Pulmonary artery endothelial cell (primary cell): ENCODE measurements around the gene CELF2. TPM values are rescaled to one million over a fixed set of nuclear protein-coding genes. Genes with fewer than 3 reads are reported as not detected.
"Not testable (repeated sequence)": the region's sequence is repeated elsewhere in the genome, so short reads cannot be mapped to it uniquely, and the experiment has no call there.

ENCODE experiments used
- DNase-seq: peaks from one replicate; pipeline ENCODE4 v3.0.0-alpha.2; 2011; ENCODE audit warnings: low read depth, low spot score
- total RNA-seq: library from RNA; depleted of rRNA; stranded (reverse); fragments of >200 nt; gene quantifications from 2 replicates; pipeline ENCODE4 v1.2.3, GENCODE V29; 2014

CELF2 gene
- total RNA-seq, 1 donor from 2014 or later, result 12.5 TPM

- no peak for DNase-seq
Observed at GRCh38 chr10:11170993-11171851, 153.6 kb downstream of the CELF2 start.

DNA sequence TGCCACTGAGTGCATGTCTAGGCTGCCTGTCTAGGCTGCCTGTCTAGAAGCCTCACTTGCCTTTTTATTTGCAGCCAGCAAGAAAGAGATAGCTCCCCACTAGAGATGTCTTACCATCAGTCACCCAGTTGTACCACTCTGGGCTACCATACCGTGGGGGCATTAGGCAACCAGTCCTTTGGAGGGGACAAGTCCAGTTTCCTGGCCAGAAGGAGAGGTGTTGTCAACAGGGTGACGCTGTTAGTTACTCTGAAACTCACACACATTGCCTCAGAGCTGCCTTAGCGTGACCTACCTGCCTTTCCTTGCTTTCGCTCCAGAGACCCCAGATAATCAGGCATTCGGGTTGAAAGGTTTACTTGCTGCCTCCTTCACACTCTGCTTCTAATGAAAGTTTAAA lies 155.4 kb downstream of the CELF2 start:
- no peak for DNase-seq

DNA sequence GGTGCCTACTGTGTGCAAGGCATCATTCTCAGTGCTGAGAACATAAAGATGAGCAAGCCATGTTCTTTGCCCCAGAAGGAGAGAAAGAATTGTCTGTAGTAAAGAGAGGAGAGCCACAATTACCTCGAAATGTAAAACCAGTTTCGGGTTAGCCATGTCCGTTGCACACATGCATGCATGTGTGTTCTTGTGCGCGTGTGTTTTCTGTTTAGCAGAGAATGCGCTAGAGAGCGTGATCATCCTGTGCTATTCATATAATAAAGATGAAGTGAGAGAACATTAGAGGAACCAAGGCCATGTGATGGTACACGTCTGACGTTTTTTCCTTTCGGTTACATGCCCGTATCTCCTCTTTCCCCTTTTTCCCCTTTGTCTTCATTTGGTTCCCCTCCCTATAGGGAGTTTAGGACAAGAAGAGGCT lies 158.2 kb downstream of the CELF2 start:
- DNase-seq, result no peak

- DNase-seq, result no peak
Observed at GRCh38 chr10:11176746-11177145, 159.1 kb downstream of the CELF2 start.

GRCh38 chr10:11177381-11177780 lies 159.7 kb downstream of the CELF2 start:
- no peak for DNase-seq

DNA sequence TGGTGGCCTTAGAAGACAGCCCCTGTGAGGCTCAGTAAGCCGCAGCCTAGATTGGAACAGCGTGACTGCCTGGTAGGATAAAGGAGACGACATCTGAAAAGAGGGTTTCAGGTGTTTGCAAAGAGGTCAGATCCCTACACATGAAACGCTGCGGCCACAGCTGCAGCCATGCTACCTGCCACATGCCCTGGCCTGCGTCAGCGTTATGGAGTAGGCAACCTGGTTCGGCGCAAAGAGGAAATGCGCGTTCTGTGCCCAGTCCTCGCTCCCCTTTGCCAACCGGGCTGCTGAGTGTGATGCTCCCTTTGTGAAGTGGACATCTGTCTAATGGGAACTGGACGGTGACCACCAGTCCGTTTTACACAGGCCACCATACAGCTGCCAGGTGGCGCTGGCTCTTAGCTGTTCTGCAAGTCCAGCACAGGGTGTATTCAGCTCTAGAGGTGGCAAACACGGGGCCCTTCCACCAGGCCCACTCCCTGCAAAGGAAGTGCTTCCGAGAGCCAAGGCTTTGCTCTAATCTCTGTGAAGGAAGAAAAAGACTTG lies 160.3 kb downstream of the CELF2 start:
- no peak for DNase-seq

DNA sequence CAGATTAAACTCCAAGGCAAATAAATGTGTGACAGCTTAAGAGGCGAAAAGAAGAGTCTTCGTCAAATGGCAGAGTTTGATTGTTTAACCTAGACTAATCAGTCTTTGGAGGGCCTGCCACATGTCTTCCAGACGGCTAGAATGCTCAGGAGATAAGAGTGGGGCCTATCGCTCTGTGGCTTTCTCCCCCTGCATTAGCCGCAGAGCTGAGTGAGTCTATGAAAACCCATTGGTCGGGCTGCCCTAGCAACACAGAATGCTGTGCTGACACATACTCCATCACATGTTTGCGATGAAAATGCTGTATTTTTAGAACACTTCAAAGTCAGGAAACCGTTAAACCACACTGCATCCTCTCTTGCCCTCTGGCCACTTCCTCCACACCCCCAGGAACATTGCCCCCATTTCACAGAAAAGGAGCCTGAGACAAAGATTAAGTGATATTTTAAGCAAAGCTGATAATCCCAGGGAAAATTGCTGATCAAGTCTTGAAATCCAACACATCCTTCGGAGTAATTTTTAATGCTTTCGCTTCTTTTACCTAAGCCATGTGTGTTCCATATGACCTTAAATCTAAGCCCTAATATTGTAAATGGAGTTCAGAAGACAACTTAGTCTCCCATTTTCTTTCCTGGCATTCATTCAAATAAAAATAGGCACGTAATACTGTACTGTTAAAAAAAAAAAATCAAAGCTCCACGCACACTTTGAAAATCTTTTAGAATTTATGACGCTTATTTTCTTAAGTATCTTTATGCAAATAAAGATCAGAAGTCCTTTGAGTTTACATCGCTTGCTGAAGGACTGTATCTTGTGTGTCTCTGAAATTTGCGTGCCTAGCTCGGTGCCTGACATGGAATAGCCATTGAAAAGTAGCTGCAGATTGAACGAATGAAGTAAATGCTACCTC lies 161.2 kb downstream of the CELF2 start:
- no peak for DNase-seq

GRCh38 chr10:11179516-11180105 lies 161.9 kb downstream of the CELF2 start:
- DNase-seq, result no peak

- no peak for DNase-seq
Observed at GRCh38 chr10:11180228-11180627, 162.6 kb downstream of the CELF2 start.

- no peak for DNase-seq
Observed at GRCh38 chr10:11181978-11182377, 164.3 kb downstream of the CELF2 start.

DNA sequence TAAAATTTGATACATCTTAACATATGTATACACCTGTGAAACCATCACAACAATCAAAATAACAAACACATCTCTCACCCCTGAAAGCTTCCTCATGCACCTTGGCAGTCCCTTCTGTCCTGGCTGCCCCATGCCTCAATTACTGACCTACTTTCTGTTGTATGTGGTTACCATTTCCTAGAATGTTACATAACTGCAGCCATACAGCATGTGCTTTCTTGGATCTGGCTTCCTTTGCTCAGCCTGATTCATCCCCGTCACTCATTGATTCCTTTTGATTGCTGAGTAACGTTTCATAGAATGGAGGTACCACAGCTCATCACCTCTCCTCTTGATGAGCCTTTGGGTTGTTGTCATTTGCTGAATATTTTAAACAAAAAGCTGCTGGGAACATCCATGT lies 165.3 kb downstream of the CELF2 start:
- DNase-seq, result no peak

DNA sequence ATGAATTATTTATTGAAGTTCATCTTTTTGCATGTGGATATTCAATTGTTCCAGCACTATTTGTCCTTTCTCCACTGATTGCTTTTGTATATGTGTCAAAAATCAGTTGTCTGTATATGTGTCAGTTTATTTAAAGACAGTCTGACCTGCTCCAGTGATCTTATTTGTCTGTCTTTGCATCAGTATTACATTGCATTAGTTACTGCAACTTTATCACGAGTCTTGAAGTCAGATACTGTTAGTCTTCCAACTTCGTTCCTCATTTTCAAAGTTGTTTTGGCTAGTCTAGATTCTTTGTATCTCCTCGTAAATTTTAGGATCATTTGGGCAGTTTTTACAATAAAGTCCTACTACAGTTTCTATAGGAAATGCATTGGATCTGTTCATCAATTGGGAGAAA lies 166.4 kb downstream of the CELF2 start:
- DNase-seq, result no peak

DNA sequence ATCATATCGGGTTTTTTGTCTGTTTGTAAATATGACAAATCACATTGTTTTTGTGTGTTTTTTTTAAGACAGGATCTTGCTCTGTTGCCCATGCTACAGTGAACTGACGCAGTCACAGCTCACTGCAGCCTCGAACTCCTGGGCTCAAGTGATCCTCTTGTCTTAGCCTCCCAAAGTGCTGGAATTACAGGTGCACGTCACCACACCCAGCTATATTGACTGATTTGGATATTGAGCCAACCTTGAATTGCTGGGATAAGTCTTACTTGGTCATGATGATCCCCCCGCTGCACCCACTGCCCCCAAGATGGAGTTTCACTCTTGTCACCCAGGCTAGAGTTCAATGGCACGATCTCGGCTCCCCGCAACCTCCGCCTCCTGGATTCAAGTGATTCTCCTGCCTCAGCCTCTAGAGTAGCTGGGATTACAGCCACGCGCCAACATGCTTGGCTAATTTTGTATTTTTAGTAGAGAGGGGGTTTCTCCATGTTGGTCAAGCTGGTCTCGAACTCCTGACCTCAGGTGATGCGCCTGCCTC lies 167.5 kb downstream of the CELF2 start:
- not testable (repeated sequence) for DNase-seq

DNA sequence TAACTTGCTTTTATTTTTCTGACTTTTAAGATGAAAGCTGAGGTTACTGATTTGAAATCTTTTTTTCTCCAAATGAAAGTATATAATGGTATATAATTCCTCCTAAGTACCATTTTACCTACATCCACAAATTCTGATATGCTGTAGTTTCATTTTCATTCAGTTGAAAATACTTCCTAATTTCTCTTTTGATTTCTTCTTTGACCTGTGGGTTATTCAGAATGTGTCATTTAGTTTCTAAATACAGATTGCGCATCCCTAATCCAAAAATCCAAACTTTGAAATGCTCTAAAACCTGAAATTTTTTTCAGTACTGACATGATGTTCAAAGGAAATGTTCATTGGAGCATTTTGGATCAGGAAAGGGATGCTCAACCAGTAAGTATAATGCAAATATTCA lies 168.7 kb downstream of the CELF2 start:
- no peak for DNase-seq

GRCh38 chr10:11189582-11190376 lies 172.1 kb downstream of the CELF2 start:
- DNase-seq, result no peak

- no peak for DNase-seq
Observed at GRCh38 chr10:11191190-11191589, 173.5 kb downstream of the CELF2 start.

- no peak for DNase-seq
Observed at GRCh38 chr10:11191678-11192077, 174.0 kb downstream of the CELF2 start.

- no peak for DNase-seq
Observed at GRCh38 chr10:11192304-11193000, 174.8 kb downstream of the CELF2 start.

DNA sequence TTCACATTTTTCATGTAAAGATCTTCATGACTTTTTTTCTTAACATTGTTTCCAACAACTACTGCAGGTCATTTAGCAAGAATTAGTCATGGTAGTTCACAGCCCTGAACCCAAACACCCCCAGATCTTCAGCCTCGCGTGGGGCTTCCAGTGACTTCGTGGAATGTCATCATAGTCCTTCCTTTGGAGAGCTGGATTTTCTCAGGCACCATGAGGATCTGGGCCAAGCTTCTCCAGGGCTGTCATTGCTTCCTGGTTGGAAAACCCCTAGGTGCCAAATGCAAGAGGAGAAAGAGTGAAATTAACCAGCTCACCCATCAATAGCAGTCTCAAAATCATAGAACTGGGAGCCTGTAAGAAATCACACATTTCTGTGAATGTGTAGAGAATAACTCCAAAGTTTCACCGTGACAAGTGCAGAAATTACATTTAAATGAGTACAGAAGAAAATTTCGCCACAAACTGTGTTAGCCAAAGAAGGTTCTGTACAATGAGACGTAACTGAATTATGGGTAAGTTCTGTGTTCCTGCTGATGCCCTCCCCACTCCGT lies 175.4 kb downstream of the CELF2 start:
- no peak for DNase-seq
